Stomach (tissue), 9 donors: Measurements from ENCODE around the gene PEAK1. TPM values are rescaled to one million over a fixed set of nuclear protein-coding genes. Genes with fewer than 3 reads are reported as not detected.

ENCODE experiments used
- DNase-seq, 2 donors: peaks; one replicate each; pipeline versions ENCODE4 v3.0.0 to v3.0.0-alpha.2; 2013 to 2019
- H3K27ac ChIP-seq, 5 donors: fragments of 200-600 bp in 4 of 5; sonication (generic) in 4 of 5; one replicate each; pipeline ENCODE4 v1.5.1; 2013 to 2019; ENCODE audit warnings: mild to moderate bottlenecking in 1 of 5, moderate library complexity in 1 of 5
- H3K27me3 ChIP-seq, 3 donors: fragments of 200-600 bp; sonication (generic); one replicate each; pipeline ENCODE4 v1.5.1; 2017 to 2019; ENCODE audit warnings: mixed run types in 1 of 3
- H3K36me3 ChIP-seq, 4 donors: fragments of 200-600 bp; sonication (generic); 1 replicate in 3 of 4; 2 replicates in 1 of 4; pipeline ENCODE4 v1.5.1; 2016 to 2019
- H3K4me1 ChIP-seq, 4 donors: fragments of 200-600 bp; sonication (generic); one replicate each; pipeline ENCODE4 v1.5.1; 2016 to 2019
- H3K4me3 ChIP-seq, 4 donors: fragments of 200-600 bp; sonication (generic) in 3 of 4; one replicate each; pipeline ENCODE4 v1.5.1; 2016 to 2019; ENCODE audit warnings: mild to moderate bottlenecking in 1 of 4
- H3K9me3 ChIP-seq, 4 donors: fragments of 200-600 bp; sonication (generic); one replicate each; pipeline ENCODE4 v1.5.1; 2016 to 2019
- CTCF ChIP-seq, 7 experiments: fragments of 450-650 bp in 4 of 7; fragments of 200-600 bp in 3 of 7; sonication (generic) in 3 of 7; IDR thresholded peaks; one replicate each; pipeline ENCODE4 v1.5.1; 2016 to 2019; ENCODE audit warnings: antibody characterized with exemption in 7 of 7, control low read depth in 2 of 7, mild to moderate bottlenecking in 1 of 7
- EP300 ChIP-seq: sonication (generic); formaldehyde crosslinking; IDR thresholded peaks from one replicate; pipeline ENCODE4 v1.6.1; 2017; ENCODE audit warnings: antibody characterized with exemption
- POLR2A ChIP-seq, 4 donors: fragments of 450-650 bp; IDR thresholded peaks; one replicate each; pipeline ENCODE4 v1.6.1; 2016; ENCODE audit warnings: antibody characterized with exemption in 4 of 4, control low read depth in 2 of 4, mild to moderate bottlenecking in 1 of 4, moderate library complexity in 1 of 4
- POLR2AphosphoS5 ChIP-seq, 3 donors: sonication (generic); formaldehyde crosslinking; IDR thresholded peaks; one replicate each; pipeline ENCODE4 v1.6.1; 2016; ENCODE audit warnings: antibody characterized with exemption in 3 of 3
- WGBS, 5 donors: extraction: QIAGEN DNeasy Blood & Tissue Kit in 3 of 5; methylation state at CpG; one replicate each; pipeline versions ENCODE4 v1.1.5 to v1.1.7; 2013 to 2018; 5-methylcytosine and 5-hydroxymethylcytosine counted together
- intact Hi-C: fragments of 100-400 bp; cut with DNase I; formaldehyde crosslinking; loops from one replicate; pipeline ENCODE4 v1.15.1; 2023; ENCODE audit warnings: low total_unique reads
- polyA plus RNA-seq, 3 donors: library from polyadenylated mRNA; stranded (reverse); fragments of 200-250 nt; gene quantifications; one replicate each; pipeline ENCODE4 v1.2.3, GENCODE V29; 2013
- total RNA-seq, 5 donors: library from RNA; depleted of rRNA; stranded (reverse); fragments of >200 nt; gene quantifications; one replicate each; pipeline versions ENCODE4 v1.1.0 to v1.2.3, GENCODE V29; 2014 to 2016
- donor health status: healthy with polysubstance abuse.
- donor health status: Bipolar disorder and iron deficiency.
- donor health status: healthy.

The PEAK1 gene
- total and polyA plus RNA-seq, 8 donors = 1.7 to 72.5 (median 19.4) TPM

- intact Hi-C loops = no loop called here
Measured at GRCh38 chr15:77376770-77377169, 43.1 kb downstream of the PEAK1 start.

DNA sequence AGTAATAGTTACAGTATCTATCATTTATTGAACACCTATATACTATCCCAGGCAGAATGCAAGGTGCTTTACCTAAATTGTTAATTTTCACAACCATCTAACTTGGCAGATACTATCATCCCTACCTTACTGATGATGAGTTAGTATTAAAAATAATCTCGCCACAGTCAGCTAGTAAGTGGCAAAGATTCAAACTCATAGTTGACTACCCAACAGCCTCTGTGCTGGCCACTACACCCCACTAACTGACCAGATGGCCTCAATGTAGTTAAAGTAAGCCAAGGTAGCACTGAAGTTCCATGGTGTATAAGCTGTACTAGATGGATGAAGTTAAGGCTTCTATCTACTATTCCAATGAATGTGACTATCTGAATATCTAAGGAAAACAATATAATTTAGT, 44.8 kb downstream of the PEAK1 start:
- Histone ChIP-seq H3K4me3 (no peak overlapping the region), H3K36me3 (no peaks in the 10 kb centered on the region), H3K27ac (no peak overlapping the region), H3K4me1 (no peaks in the 10 kb centered on the region), H3K27me3 (no peaks in the 10 kb centered on the region), H3K9me3 (no peaks in the 10 kb centered on the region)
- intact Hi-C loops = no loop called here
- WGBS, 5 donors = 92 to 100% (median 95%) methylated on average over 1 of the region's 1 CpG
- TF ChIP-seq CTCF (IDR thresholded peaks at IDR 0.05) (no peak), POLR2A (IDR thresholded peaks at IDR 0.05) (no peak), EP300 (no peak), POLR2AphosphoS5 (IDR thresholded peaks at IDR 0.05) (no peak)
- DNase-seq = no peak

More at GRCh38 chr15:77376770-77377169, 43.1 kb downstream of the PEAK1 start:
- Histone ChIP-seq H3K27ac (no peak overlapping the region), H3K4me3 (no peak overlapping the region), H3K36me3 (no peaks in the 10 kb centered on the region), H3K9me3 (no peaks in the 10 kb centered on the region), H3K27me3 (no peaks in the 10 kb centered on the region), H3K4me1 (peaks cover 0 to 8% (median 0%) of the 10 kb centered on the region in 4 donors)
- WGBS, 5 donors = 79 to 90% (median 84%) methylated on average over 1 of the region's 1 CpG
- DNase-seq = no peak
- TF ChIP-seq POLR2AphosphoS5 (IDR thresholded peaks at IDR 0.05) (no peak), EP300 (no peak), POLR2A (IDR thresholded peaks at IDR 0.05) (no peak), CTCF (IDR thresholded peaks at IDR 0.05) (no peak)

GRCh38 chr15:77373441-77373840, 46.5 kb downstream of the PEAK1 start:
- Histone ChIP-seq H3K27me3 (no peaks in the 10 kb centered on the region), H3K4me3 (no peak overlapping the region)
- intact Hi-C loops = no loop called here

DNA sequence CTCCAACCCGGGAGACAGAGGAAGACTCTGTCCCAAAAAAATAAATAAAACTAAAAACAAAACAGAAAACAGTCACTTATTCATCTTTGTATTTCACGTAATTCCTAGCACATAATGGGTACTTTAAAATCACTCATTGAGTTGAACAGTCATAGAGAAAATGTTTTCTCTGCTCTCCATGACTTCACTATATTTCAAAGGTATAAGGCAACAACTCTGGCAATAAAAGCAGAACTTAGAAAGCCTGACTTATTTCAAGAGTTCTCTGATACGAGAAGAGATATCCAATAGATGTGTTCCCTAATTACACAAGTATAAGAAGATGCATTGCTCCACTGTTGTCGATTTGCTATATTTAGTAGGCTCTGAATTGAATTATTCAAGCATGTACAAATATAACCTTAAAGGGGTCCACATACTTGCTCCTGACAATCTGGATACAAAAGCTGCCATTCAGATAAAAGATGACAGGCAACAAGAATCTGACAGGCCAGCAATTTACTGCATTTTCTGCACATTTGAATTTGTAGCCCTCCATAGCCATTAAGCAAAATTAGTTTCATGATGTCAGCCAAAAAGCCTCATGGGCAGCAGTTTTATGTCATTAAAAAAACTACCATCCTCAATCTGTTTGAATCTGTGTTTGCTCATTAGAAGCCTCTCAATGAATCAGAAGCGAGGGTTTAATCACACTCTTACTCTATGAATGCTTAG, 47.9 kb downstream of the PEAK1 start:
- no peaks in the 10 kb centered on the region for H3K36me3 ChIP-seq
- H3K4me3 ChIP-seq = no peak overlapping the region
- H3K27me3 ChIP-seq = no peaks in the 10 kb centered on the region
- H3K4me1 ChIP-seq = no peaks in the 10 kb centered on the region
- 86 to 93% (median 90%) methylated on average over 5 of the region's 5 CpGs for WGBS, 5 donors
- no peak for DNase-seq
- no peak for TF ChIP-seq POLR2A (IDR thresholded peaks at IDR 0.05)
- intact Hi-C loops = no loop called here
- no peak overlapping the region for H3K27ac ChIP-seq
- no peaks in the 10 kb centered on the region for H3K9me3 ChIP-seq

More at GRCh38 chr15:77373441-77373840, 46.5 kb downstream of the PEAK1 start:
- 71 to 94% (median 83%) methylated on average over 3 to 4 of the region's 4 CpGs for WGBS, 5 donors
- TF ChIP-seq POLR2AphosphoS5 (IDR thresholded peaks at IDR 0.05) (no peak), EP300 (no peak), POLR2A (IDR thresholded peaks at IDR 0.05) (no peak), CTCF (IDR thresholded peaks at IDR 0.05) (no peak)
- H3K36me3 ChIP-seq = no peaks in the 10 kb centered on the region
- H3K4me1 ChIP-seq = no peaks in the 10 kb centered on the region
- H3K27ac ChIP-seq = no peak overlapping the region
- DNase-seq = no peak
- H3K9me3 ChIP-seq = no peaks in the 10 kb centered on the region

DNA sequence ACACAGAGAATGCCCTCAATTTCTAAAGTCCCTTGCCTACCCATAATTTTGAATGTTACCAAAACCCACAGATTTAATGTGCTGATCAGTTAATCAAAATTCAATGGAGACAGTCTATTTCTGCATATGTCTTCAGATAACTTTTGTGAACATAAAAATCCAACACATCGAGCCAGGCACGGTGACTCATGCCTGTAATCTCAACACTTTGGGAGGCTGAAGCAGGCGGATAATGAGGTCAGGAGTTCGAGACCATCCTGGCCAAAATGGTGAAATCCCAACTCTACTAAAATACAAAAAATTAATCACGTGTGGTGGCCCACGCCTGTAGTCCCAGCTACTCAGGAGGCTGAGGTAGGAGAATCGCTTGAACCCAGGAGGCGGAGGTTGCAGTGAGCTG, 49.3 kb downstream of the PEAK1 start:
- H3K4me1 ChIP-seq = no peaks in the 10 kb centered on the region
- H3K4me3 ChIP-seq = no peak overlapping the region
- no peaks in the 10 kb centered on the region for H3K36me3 ChIP-seq
- H3K27ac ChIP-seq = no peak overlapping the region
- TF ChIP-seq EP300 (no peak), POLR2AphosphoS5 (IDR thresholded peaks at IDR 0.05) (no peak), POLR2A (IDR thresholded peaks at IDR 0.05) (no peak), CTCF (IDR thresholded peaks at IDR 0.05) (no peak)
- no peak for DNase-seq
- H3K27me3 ChIP-seq = no peaks in the 10 kb centered on the region
- intact Hi-C loops = no loop called here
- 83 to 89% (median 87%) methylated on average over 8 of the region's 8 CpGs for WGBS, 5 donors
- H3K9me3 ChIP-seq = no peaks in the 10 kb centered on the region
